Tibial artery (tissue), 4 donors: Measurements from ENCODE around the gene DNAJC15.

Source experiments
- DNase-seq, 2 donors: peaks; one replicate each; pipeline ENCODE4 v3.0.0-alpha.2; 2019
- H3K27ac ChIP-seq, 2 donors: fragments of 200-600 bp; sonication (generic) in 1 of 2; 1 replicate in 1 of 2; 2 replicates in 1 of 2; pipeline ENCODE4 v1.5.1; 2018 to 2019; ENCODE audit warnings: mild to moderate bottlenecking in 1 of 2
- H3K27me3 ChIP-seq, 2 donors: fragments of 200-600 bp; sonication (generic) in 1 of 2; one replicate each; pipeline versions ENCODE4 v1.5.1 to v1.6.0; 2016 to 2019
- H3K36me3 ChIP-seq, 3 donors: fragments of 200-600 bp; sonication (generic) in 2 of 3; one replicate each; pipeline ENCODE4 v1.5.1; 2016 to 2019; ENCODE audit warnings: mild to moderate bottlenecking in 2 of 3
- H3K4me1 ChIP-seq, 4 donors: fragments of 200-600 bp; sonication (generic) in 2 of 4; 1 replicate in 3 of 4; 2 replicates in 1 of 4; pipeline ENCODE4 v1.5.1; 2016 to 2019
- H3K4me3 ChIP-seq, 2 donors: fragments of 200-600 bp; sonication (generic) in 1 of 2; 1 replicate in 1 of 2; 2 replicates in 1 of 2; pipeline ENCODE4 v1.5.1; 2018 to 2019; ENCODE audit warnings: mild to moderate bottlenecking in 2 of 2
- H3K9me3 ChIP-seq, 3 donors: fragments of 200-600 bp; sonication (generic) in 1 of 3; one replicate each; pipeline ENCODE4 v1.5.1; 2016 to 2019
- intact Hi-C: fragments of 100-400 bp; cut with DNase I; formaldehyde crosslinking; loops from one replicate; pipeline ENCODE4 v1.15.0; 2023; ENCODE audit warnings: low total_unique reads
- TF ChIP-seq, protein P1 (sequence below), 2 experiments: fragments of 200-600 bp in 1 of 2; fragments of 450-650 bp in 1 of 2; IDR thresholded peaks; one replicate each; pipeline ENCODE4 v1.5.1; 2017 to 2019; ENCODE audit warnings: antibody characterized with exemption in 2 of 2, mild to moderate bottlenecking in 1 of 2, moderate library complexity in 1 of 2

Gene DNAJC15

GRCh38 chr13:43157796-43158195 is 134.4 kb downstream of the DNAJC15 start:
- Histone ChIP-seq H3K27ac (no peak overlapping the region), H3K9me3 (no peaks in the 10 kb centered on the region), H3K27me3 (no peaks in the 10 kb centered on the region), H3K36me3 (no peaks in the 10 kb centered on the region), H3K4me3 (no peak overlapping the region), H3K4me1 (no peaks in the 10 kb centered on the region)
- intact Hi-C loops, result no loop called here
- DNase-seq, result no peak
- TF ChIP-seq, protein P1, sequence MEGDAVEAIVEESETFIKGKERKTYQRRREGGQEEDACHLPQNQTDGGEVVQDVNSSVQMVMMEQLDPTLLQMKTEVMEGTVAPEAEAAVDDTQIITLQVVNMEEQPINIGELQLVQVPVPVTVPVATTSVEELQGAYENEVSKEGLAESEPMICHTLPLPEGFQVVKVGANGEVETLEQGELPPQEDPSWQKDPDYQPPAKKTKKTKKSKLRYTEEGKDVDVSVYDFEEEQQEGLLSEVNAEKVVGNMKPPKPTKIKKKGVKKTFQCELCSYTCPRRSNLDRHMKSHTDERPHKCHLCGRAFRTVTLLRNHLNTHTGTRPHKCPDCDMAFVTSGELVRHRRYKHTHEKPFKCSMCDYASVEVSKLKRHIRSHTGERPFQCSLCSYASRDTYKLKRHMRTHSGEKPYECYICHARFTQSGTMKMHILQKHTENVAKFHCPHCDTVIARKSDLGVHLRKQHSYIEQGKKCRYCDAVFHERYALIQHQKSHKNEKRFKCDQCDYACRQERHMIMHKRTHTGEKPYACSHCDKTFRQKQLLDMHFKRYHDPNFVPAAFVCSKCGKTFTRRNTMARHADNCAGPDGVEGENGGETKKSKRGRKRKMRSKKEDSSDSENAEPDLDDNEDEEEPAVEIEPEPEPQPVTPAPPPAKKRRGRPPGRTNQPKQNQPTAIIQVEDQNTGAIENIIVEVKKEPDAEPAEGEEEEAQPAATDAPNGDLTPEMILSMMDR (IDR thresholded peaks at IDR 0.05), result no peak

- Histone ChIP-seq H3K4me1 (no peaks in the 10 kb centered on the region), H3K27me3 (no peaks in the 10 kb centered on the region), H3K9me3 (no peaks in the 10 kb centered on the region), H3K4me3 (no peak overlapping the region), H3K36me3 (no peaks in the 10 kb centered on the region), H3K27ac (no peak overlapping the region)
- intact Hi-C loops, result no loop called here
- TF ChIP-seq, protein P1 (IDR thresholded peaks at IDR 0.05), result no peak
- DNase-seq, result no peak
Measured at GRCh38 chr13:43158516-43158915, 135.1 kb downstream of the DNAJC15 start.

DNA sequence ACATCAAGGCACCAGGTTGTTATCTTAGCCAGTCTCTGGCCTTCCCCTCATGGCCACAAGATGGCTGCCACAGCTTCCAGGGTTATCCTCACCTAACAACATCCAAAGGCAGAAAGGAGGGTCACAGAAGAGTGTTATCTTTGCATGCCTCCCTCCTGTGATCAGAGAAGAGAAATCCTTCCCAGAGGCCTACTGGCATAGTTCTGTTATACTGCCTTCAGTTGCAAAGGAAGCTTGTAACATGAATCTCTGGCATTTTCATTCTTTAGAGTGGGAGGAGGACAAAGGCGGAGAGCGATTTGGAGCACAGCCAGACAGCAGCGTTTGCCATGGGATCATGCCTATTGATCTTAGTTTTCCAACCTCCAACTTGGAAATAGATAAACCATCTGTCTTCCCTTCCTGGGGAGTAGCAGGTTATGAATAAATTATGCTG is 135.7 kb downstream of the DNAJC15 start:
- DNase-seq, result no peak
- intact Hi-C loops, result no loop called here
- no peaks in the 10 kb centered on the region for H3K27me3 ChIP-seq
- H3K9me3 ChIP-seq, result no peaks in the 10 kb centered on the region
- no peaks in the 10 kb centered on the region for H3K36me3 ChIP-seq
- no peak overlapping the region for H3K4me3 ChIP-seq
- TF ChIP-seq, protein P1 (IDR thresholded peaks at IDR 0.05), result no peak
- no peak overlapping the region for H3K27ac ChIP-seq
- no peaks in the 10 kb centered on the region for H3K4me1 ChIP-seq
